Hindlimb muscle (tissue), 1 donor: Measurements from ENCODE around the gene MAML1. TPM values are rescaled to one million over a fixed set of nuclear protein-coding genes. Genes with fewer than 3 reads are reported as not detected.

ENCODE experiments used
- DNase-seq: peaks from one replicate; pipeline ENCODE4 v3.0.0-alpha.2; 2013
- polyA plus RNA-seq: library from polyadenylated mRNA; unstranded; fragments of 120-200 nt; gene quantifications from one replicate; pipeline ENCODE4 v1.2.1, GENCODE V29; 2013; ENCODE audit not compliant: insufficient read length

MAML1 gene
- polyA plus RNA-seq, 1 donor, result 26.7 TPM

DNA sequence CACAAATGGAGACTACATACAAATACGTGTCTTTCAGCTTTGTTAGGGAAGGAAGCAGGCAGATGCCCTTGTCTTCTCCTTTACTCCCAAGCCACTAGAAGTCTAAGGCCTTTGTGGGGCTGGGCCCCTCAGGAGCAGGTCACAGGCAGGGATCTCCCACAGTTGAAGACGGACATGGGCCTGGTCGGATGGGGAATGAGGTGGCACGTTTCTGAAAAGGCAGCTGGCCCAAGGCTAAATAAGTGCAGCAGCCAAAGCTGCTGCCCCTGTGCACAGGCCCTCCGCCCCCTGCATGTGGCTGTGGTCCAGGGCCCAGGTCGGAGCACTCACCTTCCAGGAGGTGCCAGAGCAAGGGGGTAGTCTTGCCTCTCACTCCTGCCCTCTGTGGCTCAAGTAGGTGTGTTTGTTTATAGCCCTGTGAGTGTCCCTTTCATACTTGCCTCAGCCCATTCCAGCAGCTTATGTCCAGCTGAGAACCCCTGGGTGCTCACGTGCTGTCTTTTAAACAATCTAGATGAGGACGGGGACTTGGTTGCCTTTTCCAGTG, 89.9 kb downstream of the MAML1 start:
- no peak for DNase-seq

DNA sequence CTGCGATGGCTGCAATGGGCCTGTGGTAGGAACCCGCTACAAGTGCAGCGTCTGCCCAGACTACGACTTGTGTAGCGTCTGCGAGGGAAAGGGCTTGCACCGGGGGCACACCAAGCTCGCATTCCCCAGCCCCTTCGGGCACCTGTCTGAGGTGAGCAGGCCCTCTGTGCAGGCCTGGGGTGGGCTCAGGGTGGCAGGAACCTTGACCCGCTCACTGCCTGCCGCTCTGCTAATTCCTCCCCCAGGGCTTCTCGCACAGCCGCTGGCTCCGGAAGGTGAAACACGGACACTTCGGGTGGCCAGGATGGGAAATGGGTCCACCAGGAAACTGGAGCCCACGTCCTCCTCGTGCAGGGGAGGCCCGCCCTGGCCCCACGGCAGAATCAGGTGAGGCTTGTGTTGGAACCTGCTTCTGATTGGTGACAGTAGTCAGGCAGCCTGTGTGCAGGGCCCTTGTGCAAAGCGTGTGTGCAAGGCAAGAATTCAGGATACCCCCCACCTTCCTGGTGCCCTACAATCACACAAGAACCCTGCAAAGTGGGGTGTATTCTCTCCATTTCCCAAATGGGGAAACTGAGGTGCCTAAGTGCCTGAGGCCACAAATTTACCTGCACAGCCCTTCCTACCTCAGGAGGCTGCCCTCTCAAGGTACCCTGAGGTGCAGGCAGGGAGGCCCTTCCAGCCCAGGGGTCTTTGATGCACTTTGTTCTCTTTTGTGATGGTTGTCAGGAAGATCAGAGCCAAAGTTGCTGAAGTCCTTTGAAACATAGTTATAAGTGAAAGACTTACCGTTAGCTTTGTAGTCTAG, 91.5 kb downstream of the MAML1 start:
- DNase-seq, result no peak

DNA sequence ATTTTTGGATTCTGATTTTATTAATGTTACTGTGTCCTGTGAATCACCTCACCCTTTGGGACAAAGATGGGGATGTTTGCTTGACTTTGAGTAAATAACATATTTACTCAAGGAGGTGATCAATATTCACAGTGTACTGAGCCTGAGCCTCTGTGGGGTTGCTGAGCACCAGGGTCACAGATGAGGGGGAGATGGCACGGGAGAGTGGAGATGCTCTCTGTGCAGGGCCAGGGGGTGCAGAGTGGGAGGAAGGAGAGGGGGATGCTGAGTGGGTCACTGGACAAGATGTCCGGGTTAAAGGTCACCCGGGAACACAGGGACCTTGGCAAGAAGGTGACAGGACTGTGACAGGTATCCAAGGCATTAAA, 92.1 kb downstream of the MAML1 start:
- no peak for DNase-seq

DNA sequence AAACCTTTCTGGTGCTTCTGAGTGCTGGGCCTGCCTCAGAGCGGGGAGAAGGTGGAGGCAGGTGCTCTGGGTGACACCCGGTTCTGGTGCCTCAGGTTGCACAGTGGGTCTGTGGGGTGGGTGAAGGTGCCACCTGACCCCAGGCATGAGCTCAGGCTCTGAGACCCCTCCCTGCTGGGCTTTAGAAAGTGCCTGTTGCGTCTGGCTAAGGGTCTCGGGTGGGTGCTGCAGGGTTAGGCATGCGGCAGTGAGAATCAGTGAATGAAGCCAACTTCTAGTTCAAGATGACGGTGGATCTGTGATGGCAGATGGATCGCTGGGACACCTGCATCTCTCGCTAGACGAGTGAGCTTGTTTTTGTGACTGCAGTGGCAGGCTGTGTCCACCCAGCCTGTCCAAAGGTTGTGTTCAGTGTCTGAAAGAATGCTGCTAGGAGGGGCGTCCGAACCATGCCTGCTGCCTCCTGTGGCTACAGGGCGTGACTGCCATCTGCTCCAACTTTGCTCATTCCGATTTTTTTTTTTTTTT, 93.1 kb downstream of the MAML1 start:
- no peak for DNase-seq

Other genes with a start within 250 kb of the MAML1 start
- 40.6 TPM for gene RUFY1, start 182.3 kb upstream of the MAML1 start, polyA plus RNA-seq
- gene HNRNPH1, start 109.2 kb upstream of the MAML1 start, polyA plus RNA-seq, result 607 TPM
- gene CBY3, start 51.8 kb upstream of the MAML1 start, polyA plus RNA-seq, result 0.61 TPM
- gene CANX, start 33.9 kb upstream of the MAML1 start, polyA plus RNA-seq, result 212 TPM
- 2.8 TPM for gene LTC4S, start 61.2 kb downstream of the MAML1 start, polyA plus RNA-seq
- gene MGAT4B, start 74.0 kb downstream of the MAML1 start, polyA plus RNA-seq, result 69.3 TPM
- 74.0 TPM for gene SQSTM1, start 88.1 kb downstream of the MAML1 start, polyA plus RNA-seq
- gene MRNIP, start 126.0 kb downstream of the MAML1 start, polyA plus RNA-seq, result 15.4 TPM
- 55.7 TPM for gene TBC1D9B, start 175.1 kb downstream of the MAML1 start, polyA plus RNA-seq